NK-92 (cell line): ENCODE results near the gene CSTF3.

ENCODE experiments used
- DNase-seq: peaks from one replicate; lab custom pipeline; 2025; ENCODE audit not compliant: unreplicated experiment; lab: John Stamatoyannopoulos, UW

The CSTF3 gene

GRCh38 chr11:33045551-33046255 lies 115.6 kb downstream of the CSTF3 start:
- no peak for DNase-seq

GRCh38 chr11:33044285-33044756 lies 117.0 kb downstream of the CSTF3 start:
- DNase-seq: no peak

GRCh38 chr11:33043221-33043830 lies 118.0 kb downstream of the CSTF3 start:
- DNase-seq: no peak

- no peak for DNase-seq
Measured at GRCh38 chr11:33040862-33041453, 120.3 kb downstream of the CSTF3 start.

GRCh38 chr11:33040033-33040861 lies 121.0 kb downstream of the CSTF3 start:
- no peak for DNase-seq

GRCh38 chr11:33039274-33040032 lies 121.8 kb downstream of the CSTF3 start, which contains the start of gene TCP11L1:
TCP11L1 (plus strand) TSS chr11:33039572; CDS start chr11:33043774, 4,202 bp downstream.
- DNase-seq: no peak

GRCh38 chr11:33035011-33035410 lies 126.3 kb downstream of the CSTF3 start:
- DNase-seq: no peak
